ENCODE results near the gene PCMT1.

GRCh38 chr6:149846321-149846720 lies 96.8 kb downstream of the PCMT1 start:
- TF ChIP-seq, protein P1, sequence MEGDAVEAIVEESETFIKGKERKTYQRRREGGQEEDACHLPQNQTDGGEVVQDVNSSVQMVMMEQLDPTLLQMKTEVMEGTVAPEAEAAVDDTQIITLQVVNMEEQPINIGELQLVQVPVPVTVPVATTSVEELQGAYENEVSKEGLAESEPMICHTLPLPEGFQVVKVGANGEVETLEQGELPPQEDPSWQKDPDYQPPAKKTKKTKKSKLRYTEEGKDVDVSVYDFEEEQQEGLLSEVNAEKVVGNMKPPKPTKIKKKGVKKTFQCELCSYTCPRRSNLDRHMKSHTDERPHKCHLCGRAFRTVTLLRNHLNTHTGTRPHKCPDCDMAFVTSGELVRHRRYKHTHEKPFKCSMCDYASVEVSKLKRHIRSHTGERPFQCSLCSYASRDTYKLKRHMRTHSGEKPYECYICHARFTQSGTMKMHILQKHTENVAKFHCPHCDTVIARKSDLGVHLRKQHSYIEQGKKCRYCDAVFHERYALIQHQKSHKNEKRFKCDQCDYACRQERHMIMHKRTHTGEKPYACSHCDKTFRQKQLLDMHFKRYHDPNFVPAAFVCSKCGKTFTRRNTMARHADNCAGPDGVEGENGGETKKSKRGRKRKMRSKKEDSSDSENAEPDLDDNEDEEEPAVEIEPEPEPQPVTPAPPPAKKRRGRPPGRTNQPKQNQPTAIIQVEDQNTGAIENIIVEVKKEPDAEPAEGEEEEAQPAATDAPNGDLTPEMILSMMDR (IDR thresholded peaks at IDR 0.05; ENCODE audit: poor library complexity) = no peak
- TF ChIP-seq EZH2 (IDR thresholded peaks at IDR 0.05; ENCODE audit: borderline replicate concordance) = no peak

Data from hepatocyte (in vitro differentiated cells).